GM18511 (cell line): ENCODE data around the gene CYRIA.

Experiments used
- ATAC-seq: cut with Tn5 transposase; IDR thresholded peaks from one replicate; pipeline ENCODE4 v1.9.1; 2021; ENCODE audit warnings: mild to moderate bottlenecking, moderate library complexity; ENCODE audit not compliant: unreplicated experiment

CYRIA gene

DNA sequence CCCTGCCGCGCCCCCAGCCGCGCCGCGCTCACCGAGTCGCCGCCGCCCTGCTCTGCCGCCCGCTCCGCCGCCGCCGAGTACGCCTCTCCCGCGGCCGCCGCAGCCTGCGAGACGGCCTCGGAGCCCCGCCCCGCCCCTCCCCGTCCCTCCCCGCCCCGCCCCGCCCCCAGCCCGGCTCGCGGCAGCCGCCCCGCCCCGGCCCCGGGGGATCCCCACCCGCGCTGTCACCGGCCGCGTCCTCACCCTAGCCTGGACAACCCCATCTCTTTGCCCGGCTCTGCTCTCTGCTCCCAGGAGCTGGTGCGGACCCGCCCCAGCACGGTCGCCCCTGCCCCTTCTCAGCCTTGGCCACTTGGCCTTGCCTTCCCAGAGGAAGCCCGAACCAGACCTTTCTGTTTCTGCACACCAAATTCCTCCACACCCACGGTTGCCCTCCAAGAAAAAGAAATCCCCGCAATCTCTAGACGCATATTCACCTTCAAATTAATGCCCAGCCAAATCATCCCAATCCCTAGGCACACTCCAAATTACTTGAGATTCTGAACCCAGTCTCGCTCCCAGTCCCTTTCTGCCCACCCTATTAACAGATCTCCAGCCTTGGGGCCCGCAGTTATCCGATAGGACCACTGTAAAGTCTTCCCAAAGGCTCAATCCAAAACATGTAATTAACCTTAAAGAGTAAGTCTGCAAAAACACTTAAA, at the start of gene CYRIA:
TSS of gene CYRIA (minus strand) at position 87 of the 701 bp plus-strand sequence. CDS start 77,715 bp downstream, outside the sequence.
- peak; percentile 62 for ATAC-seq

DNA sequence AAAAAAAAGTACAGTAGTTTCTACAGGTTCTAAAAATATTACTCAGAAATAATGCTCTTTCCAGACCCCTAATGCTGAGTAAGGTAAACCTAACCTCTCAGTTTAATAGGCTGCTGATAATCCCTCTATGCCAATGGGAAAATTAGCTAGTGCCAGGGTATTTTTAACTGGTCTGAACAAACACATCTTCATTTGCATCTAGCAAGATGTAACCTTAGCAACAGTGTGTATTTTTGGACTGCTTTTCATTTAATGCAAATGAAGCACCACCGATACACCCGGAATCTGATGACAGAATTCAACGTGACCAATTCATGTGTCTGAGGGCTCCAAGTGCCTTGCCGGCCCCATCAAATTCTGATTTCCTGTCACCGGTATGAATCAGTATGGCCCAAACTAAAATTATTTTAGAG, 47.4 kb upstream of the CYRIA start:
- ATAC-seq = peak; percentile 93

DNA sequence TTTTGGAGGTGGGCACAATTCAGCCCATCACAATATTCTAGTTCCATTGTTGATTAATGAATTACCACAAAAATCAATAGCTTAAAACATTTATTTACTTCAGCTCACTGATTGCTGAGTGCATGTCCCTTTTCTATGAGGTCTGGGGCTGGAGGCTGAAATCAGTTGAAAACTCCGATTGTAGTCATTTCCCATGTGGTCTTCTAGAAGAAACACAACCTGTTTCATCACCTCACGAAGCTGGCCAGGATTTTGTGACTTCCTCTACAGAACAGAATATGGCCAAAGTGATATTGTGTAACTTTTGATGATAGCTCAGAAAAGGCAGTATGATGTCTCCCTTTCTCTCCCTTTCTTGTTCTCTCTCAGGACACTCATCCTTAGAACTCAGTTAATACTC, 44.1 kb upstream of the CYRIA start:
- no peak for ATAC-seq

DNA sequence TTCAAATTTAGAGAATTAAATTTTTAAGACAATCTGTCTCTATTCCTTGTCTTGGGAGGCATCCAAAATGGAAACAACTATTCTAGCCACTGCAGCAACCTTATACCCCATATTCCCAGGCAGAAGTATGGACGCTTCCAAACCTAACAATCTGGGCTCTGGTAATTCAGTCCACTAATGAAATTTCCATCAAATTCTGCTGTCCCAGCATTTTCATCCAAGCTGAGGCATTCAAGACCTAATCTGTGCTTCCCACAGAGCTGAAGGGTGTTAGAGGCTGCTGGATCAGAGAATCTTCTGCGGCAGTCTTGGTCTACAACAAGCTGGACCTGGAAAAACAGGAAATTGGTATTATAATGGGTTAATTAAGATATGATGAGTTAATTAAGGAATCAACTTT, 42.5 kb upstream of the CYRIA start:
- no peak for ATAC-seq

DNA sequence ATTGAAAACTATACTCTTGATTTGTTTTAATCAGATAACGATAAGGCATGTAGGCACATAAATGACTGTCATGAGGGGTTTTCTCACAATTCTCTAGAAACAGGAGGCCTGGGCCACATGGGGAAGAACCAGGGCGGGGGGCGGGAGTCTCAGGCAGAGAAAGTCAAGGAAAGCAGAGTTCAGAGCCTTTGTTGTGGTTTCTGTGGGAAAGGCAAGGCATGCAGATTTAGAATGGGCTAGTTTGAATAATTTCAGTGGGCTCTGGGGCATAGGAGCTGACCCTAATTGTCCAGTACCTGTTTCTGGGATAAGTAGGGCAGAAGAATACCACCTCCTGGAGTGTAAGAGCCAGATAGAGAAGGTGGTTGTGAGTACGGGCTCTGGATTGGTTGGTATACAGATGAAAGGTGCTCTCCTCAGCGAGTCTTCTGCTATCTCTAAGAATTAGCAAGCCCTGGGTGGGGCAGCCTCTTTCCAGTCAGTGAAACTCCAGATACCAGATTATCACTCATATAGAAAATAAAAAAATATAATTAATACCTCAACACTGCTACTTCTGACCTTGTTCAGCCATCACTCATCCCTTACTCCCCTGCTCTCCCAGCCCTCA, 41.5 kb upstream of the CYRIA start:
- no peak for ATAC-seq

DNA sequence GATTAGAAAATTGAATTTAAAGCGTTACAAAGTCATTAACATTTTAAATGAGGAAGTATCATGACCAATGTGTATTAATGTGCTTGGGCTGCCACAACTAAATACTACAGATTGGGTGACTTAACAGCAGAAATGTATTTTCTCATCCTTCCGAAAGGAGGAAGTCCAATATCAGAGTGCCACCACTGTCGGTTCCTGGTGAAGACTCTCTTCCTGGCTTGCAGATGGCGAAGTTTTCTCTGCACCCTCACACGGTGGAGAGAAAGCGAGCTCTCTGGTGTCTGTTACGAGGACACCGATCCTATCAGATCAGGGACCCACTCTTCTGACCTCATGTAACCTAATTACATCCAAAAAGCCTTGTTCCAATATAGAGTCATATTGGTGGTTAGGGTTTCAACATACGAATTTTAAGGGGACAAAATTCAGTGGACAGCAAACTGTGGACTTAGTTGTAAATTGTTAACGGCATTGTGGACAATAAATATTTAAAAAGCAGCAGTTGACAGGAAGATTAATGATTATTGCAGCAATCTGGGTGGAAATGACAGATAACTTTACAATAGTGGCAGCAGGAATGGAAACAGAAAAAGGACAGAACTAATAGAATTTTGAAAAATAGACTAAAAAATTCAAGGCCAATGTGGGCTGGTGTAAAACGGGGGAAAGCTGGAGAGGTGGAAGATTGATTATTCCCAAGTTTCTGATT, 35.1 kb upstream of the CYRIA start:
- ATAC-seq = no peak

DNA sequence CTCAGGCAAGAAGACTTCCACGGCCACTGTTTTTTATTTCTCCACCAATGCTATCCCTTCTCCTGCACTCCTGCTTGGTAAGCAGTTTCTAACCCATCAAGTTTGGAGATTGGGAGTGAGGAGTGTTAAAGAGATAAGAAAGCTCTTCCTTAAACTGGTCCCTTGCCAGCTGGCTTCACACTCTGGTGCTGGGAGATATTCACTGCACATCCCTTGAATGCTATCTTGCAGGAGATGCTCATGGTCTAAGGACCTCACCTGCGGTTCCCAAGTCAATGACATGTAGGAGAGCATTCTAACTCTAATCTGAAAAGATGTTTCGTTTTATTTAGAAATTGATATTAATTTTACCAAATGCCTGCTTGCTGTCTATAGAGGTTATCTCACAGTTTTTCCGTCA, 28.2 kb upstream of the CYRIA start:
- no peak for ATAC-seq

DNA sequence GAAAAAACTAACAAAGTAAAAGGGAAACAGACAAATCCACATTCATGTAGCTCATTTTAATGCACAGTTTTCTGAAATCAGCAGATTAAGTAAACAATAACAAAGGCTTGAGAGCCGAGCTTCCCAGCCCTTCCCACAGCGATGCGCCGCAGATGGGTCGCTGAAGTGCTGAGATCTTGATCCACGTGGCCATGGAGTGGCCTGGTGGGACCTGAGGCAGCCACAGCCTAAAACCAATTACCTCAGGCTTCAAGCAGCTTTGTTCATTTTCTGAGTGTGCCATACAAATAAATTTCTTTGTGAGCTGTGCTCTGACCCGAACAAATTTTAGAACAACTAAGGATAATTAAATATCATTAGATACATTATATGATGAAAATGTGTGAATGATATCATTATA, 25.6 kb upstream of the CYRIA start:
- no peak for ATAC-seq

DNA sequence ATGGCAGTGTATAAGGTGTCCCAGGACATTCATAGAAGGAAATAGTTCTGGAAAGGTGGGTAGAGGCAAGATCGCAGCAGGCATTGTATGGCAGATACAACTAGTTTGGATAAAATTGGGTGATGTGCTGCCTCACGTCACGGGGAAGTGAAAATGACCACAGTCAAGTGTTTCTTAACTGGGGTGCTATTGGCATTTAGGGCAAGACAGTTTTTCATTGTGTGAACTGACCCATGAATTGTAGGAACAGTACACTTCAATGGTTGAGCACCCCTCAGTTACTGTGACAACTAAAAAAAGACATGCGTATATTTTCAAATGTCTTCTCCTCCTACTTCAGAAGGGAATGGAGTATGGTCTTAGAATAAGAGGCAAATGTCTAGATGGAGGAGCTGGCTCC, 22.3 kb upstream of the CYRIA start:
- no peak for ATAC-seq

DNA sequence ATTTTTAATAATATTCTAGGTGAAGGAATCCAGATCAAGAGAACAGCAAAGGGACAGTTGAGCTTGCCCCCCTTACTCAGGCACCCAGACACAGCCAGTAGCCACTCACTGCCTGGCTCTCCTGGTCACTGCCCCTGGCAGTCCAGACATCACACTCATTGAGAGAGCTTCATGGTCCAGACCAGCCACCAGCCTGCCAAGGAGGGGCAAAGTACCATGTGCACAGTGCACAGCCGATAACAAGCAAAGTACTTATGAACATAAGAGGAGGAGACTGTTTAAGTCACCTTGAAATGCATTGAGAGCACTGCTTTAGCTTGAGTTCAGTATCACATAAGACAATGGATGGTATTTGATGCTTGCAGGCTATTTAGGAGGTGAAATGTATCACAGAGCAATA, 21.6 kb upstream of the CYRIA start:
- ATAC-seq = no peak

DNA sequence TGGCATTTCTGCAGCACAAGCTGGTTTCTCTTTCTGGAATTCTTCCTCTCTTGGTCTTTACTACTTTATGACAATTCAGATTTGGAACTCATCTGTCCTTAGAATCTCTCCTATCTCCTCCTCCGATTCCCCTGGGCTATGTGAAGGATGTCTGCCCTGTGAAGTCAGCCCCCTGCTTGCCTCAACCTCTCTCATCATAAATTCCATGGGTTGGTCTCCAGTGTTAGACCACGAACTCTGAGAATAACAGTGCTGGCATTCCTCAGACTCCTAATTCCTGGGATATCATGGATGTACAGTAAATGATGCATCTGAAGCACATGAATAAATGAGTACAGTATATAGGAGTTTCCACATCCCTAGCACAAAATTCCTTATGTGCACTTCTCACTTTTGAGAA, 21.0 kb upstream of the CYRIA start:
- ATAC-seq = no peak

DNA sequence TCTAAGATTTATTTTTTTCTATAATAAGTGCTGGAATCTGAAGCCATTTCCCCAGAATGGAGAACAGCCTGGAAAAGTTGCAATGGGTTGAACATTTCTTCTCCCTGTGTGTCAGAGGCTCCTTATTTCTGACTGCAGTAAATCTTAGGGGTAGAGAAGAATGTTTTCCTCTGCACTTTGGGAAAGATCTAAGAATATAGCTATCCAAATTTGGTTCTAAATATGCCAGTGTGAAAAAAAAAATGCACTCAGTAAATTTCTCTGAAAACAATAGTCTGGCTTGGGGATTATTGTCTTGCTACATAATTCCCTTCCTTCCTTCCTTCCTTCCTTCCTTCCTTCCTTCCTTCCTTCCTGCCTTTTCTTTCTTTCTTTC, 19.7 kb upstream of the CYRIA start:
- no peak for ATAC-seq

DNA sequence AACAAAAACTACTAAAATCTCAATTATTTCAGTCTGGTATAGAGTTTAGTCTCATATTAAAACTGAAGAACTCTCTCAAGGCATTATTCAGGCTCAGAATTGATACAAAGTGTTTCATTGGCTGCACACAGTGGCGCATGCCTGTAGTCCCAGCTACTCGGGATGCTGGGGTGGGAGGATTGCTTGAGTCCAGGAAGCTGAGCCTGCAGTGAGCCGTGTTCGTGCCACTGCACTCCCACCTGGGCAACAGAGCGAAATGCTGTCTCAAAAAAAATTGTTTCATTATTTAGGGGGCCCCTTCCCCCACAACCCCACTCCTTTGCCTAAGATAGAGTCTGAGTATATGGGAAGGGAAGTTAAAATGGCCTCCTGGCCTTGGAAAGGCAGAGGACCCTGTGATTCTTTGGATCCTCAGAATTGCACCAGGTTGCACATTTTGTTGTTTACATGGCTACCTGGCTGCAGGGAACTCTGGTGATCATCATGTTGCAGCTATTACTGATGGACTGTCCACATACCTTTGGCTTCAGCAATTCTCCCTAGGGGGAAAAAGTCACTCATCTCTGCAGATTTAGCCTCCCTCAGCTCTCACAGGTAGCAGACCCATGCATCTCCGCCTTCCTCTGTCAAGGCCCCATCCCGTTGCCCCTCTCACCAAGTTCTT, 19.2 kb upstream of the CYRIA start:
- no peak for ATAC-seq

DNA sequence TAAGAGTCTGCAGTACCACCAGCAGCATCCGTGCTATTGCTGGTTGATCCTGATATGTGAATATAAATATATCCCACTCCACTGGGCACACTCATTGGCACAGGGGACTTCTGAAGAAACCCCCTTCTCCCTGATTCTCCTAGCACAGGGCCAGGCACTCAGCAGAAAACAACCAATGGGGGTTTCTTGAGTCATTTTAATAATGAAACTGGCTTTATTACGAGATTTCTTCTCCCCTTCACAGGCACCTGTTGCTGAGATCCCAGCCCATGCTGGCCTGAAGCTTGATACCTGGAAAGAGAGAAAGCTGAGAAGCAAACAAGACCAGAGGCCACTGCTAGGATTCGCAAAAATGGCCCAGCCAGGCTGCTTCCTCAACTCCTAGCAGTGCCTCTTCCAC, 17.9 kb upstream of the CYRIA start:
- no peak for ATAC-seq

DNA sequence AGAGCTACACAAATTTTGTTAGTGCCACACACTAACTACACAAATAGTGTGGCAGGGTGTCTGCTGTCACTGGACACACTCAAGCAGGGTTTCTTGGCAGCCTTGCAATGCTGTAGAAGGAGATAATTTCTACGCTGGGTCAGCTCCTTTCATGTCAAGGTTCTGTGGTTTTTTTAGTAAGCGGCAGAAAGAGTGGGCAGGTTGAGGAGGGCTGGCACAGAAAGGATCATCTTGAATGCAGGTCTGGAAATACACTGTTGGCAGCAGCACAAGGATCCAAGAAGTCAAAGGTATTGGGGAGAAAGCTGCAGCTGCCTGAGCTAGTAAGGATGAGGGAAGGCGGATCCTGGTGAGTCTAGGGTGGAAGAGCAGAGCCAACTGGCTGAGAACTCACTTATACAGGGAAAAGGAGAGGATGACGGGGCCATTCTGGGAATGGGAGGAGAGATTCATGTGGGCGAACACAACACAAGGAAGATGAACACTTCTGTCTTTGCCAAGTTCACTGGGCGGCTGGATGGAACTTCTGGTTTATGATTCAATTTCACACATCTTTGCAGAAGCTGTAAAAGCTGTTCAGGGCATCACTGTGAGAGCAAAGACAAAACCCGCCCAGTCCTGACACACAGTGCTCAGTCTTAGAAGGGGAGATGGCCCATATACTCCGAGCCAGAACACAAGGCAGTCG, 16.9 kb upstream of the CYRIA start:
- no peak for ATAC-seq

DNA sequence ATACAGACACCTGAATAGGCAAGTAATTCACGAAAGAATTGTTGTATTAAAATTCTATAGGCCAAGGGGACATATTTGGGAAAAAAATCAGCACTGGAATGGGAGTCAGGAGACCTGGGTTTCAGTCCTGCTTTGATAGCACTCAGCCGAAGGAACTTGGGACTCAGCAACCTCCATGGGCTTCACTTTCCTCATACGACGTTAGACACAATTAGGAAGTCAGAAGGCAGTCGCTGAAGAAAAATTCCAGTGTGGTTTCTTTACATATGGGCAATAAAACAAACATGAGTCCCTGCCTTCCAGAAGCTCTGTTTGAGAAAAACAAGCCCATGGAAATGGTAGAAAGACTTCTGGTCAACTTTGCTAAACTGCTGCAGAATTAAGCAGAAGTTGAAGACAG, 15.1 kb upstream of the CYRIA start:
- no peak for ATAC-seq

DNA sequence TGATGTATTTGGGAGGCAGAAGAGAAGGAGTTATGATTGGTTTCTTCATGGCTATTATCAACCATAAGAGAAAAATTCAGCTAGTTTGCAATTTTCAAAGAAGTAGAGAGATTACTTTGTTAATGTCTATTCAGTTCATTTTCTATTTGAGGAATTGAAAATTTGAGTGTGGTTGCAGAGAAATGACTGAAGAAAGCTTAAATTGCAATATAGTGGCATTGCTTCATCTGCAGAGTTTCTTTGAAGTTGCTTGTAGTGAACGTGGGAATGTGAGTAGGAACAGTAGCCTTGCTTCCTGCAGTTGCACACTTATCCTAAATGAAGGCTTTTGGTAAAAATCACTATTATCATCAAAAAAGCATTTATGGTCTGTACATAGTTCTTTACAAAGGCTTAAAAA, 14.7 kb upstream of the CYRIA start:
- no peak for ATAC-seq

DNA sequence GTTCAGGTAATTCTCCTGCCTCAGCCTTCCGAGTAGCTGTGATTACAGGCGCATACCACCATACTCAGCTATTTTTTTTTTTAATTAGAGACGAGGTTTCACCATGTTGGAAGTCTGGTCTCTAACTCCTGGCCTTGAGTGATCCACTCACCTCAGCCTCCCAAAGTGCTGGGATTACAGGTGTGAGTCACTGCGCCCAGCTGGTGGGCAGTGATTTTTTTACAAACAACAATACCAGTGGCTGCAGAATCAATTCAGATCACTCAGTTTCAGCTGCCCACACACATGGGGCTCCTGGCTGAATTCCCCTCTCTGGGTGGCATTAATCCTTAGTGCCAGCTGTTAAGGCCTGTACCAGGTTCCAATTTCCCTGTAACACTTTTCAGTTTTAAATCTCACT, 13.3 kb upstream of the CYRIA start:
- no peak for ATAC-seq

DNA sequence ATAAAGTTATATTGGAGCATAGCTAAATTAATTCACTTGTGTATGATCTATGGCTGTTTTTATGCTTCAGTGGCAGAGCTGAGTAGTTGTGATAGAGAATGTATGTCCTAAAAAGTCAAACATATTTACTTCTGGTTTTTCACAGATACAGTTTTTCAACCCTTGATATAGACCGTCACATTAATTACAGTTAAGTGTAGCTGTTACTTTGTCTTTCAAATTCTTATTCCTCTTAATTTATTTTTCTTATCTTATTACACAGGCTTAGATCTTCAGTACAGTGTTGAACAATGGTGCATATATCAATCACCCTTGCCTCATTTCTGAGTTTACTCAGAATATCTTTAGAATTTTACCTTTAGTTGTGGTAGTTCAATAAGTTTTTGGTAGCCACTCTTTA, 12.2 kb upstream of the CYRIA start:
- no peak for ATAC-seq

DNA sequence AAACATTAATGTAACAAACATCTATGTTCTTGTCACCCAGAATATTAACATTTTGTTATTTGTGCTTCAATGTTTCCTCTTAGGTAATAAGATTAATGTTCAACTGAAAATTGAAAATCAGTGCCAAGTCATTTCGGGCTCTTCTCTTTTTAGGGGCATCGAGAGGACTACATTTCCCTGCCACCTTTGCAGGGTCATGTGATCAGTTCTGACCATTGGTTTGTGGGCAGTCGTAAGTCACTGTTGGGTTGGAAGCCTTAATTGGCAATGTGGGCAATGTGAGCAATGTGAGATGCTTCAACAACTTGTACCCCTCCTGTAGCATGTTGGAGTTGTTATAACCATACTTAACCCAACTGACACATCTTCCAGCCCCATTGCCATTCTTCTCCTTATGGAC, 10.1 kb upstream of the CYRIA start:
- no peak for ATAC-seq

DNA sequence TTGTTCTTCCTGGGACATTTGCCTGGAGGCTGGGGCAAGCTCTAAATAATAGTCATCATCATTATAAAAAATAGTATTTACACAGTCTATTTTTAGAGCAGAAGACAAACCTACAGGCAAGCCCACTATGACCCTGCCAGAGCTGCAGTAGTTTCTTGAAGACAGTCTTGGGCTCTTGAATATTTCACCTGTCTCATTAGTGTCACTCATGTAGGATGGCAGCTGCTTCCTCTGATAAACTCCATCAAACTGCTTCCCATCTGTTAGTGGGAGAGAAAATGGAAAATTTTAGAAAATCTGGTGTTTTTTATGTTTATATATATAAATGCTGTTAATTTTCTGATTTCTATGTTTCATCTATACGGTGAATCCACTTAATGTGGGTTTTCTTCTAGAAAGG, 8.5 kb upstream of the CYRIA start:
- ATAC-seq = no peak
